ACHN (cell line): Measurements from ENCODE around the gene VAMP2.

Experiments
- DNase-seq: peaks from one replicate; pipeline ENCODE4 v3.0.0-alpha.2; 2015
- in situ Hi-C: cut with HindIII; loops from 2 replicates; pipeline ENCODE4 v1.10.0; 2017; ENCODE audit warnings: low sequenced_read_pairs, low pct_ligation_motif_present, low pct_unique_long_range_greater_than_20kb

Gene VAMP2, protein sequence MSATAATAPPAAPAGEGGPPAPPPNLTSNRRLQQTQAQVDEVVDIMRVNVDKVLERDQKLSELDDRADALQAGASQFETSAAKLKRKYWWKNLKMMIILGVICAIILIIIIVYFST

DNA sequence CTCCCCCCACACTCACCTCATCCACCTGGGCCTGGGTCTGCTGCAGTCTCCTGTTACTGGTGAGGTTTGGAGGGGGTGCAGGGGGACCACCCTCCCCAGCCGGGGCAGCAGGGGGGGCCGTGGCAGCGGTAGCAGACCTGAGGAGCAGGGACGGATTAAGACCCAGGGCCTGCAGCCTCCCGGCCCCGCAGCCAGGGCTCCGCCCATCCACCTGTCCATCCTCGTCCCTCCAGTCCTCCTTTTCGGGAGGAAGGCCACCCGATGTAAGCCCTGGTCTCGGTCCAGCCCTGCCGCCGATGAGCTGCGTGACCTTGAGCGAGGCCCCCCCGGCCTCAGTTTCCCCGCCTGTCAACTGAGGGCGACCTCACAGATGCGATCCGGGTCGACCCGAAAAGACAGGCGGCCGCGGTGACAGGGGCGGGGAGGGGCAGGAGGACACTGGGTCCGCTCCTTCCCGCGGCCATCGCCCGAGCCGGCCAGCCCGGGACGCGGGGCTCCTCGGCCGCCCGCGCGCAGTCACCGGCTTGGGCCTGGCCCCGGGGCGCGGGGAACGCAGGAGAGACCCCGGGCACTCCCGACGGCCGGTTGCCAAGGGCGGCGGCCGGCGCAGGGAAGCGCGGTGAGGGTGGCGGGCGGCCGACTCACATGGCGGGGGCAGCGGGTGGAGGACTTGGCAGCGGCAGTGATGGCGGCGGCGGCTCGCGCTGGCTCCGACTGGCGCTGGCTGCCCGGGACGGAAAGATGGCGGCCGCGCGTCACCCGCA is at the start of gene VAMP2:
VAMP2 (minus strand) TSS at position 716 of the 764 bp plus-strand sequence; CDS start at position 647, 69 bp downstream.
- DNase-seq: peak; percentile 78

DNA sequence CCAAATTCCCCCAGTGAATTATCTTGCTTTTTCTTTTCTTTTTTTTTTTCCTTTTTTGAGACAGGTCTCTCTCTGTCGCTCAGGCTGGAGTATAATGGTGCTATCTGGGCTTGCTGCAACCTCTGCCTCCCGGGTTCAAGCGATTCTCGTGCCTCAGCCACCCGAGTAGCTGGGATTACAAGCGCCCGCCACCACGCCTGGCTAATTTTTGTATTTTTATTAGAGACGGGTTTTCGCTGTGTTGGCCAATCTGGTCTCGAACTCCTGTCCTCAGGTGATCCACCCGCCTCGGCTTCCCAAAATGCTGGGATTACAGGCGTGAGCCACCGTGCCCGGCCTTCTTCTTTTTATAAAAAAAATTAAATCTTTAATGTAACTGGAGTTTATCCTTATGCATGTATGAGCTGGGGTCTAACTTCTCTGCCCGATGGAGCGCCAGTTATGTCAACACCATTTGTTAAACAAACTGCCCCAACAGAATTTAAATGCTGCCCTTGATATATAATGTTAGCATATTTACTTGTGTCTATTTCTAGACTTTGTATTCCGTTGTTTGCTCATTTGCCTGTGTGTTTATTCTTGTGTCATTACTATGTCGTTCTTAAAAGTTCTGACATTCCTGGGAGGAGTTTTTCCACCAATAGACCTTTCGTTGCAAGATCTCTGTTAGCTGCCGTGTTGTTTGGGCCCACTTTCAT is 48.2 kb upstream of the VAMP2 start:
- in situ Hi-C loops: no loop called here
- DNase-seq: peak; percentile 22

More for the DNA sequence above, at the start of gene VAMP2:
- in situ Hi-C loops: no loop called here

DNA sequence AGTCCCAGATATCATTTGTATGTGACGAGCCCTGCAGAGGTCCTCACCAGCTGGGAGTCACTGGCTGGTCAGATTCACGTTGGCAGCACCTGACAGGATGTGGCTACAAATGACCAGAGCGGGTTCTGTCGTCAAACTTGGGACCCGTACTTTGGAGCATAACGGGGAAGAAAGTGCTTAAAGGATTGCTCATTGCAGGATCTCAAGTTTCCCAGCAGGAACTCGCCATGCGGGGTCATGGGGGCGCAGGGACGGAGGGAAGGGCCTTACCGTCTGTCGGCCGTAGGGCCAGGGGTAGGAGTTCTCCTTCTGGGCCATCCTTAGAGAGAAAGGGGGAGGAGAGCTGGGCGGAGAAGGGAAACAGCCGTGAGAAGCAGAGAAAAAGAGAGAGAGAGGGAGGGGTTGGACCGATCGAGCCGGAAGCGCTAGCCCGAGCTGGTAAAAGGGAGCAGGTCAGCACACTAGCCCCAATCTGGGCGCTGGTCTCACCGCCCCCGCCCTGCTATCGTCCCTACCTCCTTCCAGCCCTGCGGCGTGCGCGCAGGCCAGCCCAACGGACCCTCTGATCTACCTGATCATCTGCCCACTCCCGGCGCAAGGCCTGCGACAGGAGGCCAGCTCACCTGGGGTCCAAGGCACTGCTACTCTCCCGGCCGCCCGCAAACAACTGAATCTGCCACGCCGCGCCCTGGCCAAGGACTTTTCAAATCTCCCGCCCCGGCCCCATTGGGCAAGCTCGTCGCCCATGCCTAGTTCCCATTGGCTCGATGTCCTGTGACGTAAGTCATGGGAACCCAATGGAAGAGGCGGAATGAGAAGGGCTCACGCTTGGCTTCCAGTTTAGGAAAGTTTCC is 47.4 kb upstream of the VAMP2 start, which contains the start of gene AURKB:
AURKB (minus strand) TSS at position 669 of the 854 bp plus-strand sequence; CDS start at position 318, 351 bp downstream.
- in situ Hi-C loops: no loop called here
- peak; percentile 98 for DNase-seq

DNA sequence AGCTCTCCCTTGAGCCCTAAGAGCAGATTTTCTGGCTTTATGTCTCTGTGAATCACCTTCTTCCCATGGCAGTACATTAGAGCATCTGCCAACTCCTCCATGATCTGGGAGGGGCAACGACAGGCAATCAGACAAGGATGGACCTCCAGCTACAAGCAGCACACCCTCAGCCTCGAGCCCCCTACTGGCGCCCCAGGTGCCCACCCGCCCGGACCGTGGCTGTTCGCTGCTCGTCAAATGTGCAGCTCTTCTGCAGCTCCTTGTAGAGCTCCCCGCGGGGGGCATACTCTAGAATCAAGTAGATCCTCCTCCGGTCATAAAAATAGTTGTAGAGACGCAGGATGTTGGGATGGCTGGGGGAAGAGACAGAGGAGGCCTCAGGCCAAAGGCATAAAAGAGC is 43.8 kb upstream of the VAMP2 start:
- in situ Hi-C loops: no loop called here
- no peak for DNase-seq

DNA sequence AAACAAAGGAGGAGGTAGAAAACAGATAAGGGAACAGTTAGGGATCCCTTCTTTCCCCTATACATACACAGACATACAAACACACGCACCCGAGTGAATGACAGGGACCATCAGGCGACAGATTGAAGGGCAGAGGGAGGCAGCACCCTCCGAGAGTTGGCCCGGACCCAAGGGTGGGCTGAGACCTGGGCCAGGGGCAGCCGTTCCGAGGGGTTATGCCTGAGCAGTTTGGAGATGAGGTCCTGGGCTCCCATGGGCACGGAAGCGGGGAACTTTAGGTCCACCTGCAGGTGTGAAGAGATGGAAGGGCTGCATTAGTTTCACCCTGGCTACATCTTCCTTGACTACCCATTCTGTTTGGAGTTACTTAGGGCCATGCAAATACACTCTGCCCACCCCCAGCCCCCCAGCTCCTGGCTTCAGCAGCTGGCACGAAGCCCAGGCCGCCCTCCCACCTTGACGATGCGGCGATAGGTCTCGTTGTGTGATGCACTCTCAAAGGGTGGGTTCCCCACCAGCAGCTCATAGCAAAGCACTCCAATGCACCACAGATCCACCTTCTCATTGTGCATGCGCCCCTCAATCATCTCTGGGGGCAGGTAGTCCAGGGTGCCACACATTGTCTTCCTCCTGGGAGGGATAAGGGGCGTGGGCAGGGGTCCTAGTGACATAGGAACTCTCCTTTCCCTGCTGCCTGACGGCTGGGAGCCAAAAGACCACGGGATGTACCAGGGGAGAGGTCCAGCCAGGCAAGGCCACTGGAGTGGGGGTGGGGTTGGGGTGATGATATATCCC is 42.2 kb upstream of the VAMP2 start:
- DNase-seq: no peak
- in situ Hi-C loops: no loop called here

DNA sequence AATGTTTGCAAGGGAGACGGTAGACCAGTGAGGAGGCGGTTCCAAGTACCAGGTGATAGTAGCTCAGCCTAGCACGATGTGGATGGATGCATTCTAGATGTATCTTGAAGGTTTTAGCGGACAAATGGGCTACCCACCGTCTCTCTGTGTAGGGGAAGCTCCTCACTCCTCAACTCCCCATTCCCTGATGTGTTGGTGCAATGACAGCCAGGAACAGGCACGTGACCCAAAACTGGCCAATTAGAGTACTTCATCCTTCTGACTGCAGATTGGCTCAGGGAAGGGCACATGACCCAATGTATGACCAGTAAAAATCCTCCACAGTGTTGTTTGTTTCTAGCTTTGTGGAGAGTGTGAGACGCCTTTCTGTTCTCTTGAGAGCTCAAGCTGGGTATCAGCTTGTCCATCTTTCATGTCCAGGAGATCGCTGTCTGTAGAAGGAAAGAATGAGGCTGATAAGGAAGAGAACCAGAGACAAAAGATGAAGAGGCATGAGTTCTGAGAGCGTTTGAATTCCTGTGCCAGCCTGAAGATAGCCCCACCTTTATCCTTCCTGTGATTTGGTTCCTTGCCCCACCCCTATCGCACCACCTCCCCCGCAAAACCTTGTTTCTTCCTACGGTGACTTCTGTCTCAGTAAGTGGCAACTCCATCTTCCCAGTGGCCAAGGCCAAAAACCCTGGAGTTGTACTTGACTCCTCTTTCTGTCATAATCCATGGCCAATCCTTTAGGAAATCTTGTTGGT is 29.5 kb upstream of the VAMP2 start:
- in situ Hi-C loops: no loop called here
- DNase-seq: peak; percentile 97

DNA sequence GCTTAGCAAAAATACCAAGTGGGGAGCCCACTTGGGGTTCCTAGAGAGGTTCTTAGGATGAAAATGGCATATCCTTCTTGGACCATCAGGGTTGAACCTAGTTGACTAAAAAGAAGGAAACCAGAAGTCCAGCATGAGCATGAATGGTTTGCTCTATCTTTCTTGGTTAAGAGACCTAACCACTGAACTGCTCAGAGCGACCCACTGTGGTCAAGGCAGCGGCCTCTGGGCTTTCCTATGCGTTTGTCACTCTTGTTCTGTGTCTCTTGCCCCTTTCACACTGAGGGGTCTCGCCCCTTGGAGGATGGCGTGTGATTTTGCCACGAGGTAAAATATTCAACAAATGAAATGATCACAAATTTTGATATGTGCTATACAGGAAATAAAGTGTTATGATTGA is 27.8 kb upstream of the VAMP2 start:
- in situ Hi-C loops: no loop called here
- DNase-seq: no peak

DNA sequence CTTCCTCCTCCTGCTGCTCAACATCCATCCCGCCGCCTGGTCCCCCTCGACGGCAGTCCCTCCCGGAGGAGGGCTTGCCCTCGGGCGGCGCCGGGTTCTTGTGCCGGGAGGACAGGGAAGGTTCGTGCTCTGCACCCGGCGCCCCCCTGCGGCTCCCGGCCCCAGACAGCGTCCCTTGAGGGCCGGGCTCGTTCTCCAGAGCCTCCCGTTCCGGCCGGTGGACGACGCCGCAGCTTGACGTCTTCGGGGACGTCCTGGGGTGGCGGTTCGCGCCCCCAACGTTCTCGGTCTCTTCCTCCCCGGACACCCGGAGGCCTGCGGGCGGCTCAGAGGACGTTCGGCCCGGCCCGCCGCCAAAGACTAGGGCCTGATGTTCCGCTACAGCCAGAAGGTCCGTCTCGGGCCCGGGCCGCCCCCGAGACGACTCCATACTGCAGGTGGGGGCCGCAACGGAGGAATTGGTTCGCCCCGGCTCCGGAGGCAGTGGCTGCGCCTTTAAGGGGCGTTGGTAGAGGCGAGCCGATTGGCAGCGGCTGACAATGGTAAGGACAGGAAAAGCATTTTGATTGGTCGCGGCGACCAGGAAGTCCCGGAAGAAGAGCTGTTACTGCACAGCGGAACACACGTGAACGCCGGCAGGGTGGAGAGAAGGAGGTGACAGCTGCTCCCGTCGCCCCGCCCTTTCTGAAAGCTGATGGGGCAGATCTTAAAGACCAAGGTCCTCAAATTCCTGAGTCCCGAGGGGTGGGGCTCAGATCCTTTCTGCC is 27.1 kb upstream of the VAMP2 start, which contains the start of gene BORCS6:
BORCS6 (minus strand) TSS at position 470 of the 767 bp plus-strand sequence; CDS start at position 430, 40 bp downstream.
- in situ Hi-C loops: no loop called here

DNA sequence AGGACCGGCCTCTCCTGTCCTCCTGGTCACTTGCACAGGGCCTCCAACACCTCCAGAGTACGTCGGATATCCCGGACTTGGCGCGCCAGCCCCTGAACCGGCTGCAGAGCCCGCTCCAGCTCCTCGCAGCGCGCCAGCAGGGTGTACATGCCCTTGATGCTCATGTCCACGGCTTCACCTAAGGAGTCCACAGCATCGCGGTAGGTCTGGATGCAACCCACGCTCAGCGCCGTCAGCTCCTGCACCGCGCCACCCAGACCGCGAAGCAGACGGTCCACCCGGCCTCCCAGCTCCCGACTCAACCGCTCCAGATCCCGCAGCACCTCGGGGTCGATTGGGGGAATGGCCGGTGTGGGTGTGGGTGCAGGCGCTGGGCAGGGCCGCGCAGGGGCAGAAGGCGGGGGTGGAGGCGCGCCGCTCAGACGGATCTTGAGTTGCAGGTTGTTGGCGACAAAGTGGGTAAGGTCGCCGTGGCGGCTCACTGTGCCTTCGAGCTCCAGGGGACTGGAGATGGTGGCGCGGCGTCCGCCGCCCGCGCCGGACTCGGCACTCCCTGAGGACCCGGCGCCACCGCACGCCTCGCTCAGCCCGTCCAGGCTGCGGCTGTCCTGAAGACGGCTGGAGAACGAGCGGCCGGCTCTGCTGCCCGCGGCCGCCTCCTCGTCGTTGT is 26.4 kb upstream of the VAMP2 start:
- no peak for DNase-seq
- in situ Hi-C loops: no loop called here

More for the DNA sequence above, 27.1 kb upstream of the VAMP2 start, which contains the start of gene BORCS6:
- peak; percentile 99 for DNase-seq

DNA sequence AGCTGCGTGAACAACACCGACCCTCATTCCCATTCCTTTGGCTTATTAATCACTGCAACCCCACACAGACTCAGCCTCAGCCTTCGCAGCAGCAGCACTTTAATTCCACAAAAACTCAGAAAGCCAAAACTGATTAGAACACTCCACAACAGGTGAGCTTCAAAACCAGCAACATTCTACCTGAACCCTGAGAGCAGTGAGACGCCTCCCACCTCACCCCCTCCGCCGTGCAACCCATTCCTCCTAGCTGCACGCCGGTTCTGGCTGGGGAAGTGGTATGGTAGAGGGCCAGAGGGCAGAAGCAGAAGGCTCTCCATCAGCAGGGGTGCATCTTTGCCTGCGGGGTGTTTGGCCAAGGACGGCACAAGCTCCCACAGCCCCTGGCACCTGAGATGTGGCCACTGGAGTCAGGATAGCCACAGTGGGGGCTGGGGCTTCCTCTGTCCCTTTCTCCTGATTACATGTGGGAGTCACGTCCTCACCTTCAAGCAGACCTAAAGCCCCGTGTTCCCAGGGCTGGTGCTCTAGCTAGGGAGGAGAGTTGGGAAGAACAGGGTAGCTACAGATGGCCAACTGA is 25.6 kb upstream of the VAMP2 start:
- in situ Hi-C loops: no loop called here
- no peak for DNase-seq

DNA sequence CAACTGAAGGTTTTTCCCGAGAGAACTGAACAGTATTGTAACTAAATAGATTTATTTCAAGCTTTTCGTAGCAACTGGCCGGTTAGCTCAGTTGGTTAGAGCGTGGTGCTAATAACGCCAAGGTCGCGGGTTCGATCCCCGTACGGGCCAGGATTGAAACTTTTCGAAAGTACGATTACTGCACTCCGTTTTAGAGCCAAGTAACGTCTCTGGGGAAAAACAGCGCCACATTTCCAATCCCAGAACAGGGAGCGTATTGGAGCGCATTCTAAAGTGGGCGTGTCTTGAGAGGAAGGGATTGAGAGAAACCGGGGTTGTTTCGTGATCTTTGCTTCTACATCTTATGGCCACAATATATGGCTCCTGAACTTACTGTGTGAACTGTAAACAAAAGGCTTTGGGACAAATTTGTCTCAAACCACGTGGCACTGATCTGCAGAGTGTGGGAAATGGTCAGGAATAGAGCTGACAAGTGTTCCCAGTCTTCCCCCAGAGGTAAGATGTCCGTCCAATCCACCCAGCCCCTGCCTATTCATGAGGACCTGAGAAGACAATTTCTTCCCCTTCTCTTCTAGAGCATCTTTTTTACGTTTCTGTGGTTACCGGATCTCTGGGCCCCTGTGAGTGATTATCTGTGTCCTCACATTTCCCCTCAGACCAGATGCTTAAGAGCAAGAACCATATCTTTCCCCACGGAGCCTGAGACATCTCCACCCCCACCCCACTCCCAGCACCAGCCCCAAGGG is 24.9 kb upstream of the VAMP2 start:
- peak; percentile 99 for DNase-seq
- in situ Hi-C loops: no loop called here

DNA sequence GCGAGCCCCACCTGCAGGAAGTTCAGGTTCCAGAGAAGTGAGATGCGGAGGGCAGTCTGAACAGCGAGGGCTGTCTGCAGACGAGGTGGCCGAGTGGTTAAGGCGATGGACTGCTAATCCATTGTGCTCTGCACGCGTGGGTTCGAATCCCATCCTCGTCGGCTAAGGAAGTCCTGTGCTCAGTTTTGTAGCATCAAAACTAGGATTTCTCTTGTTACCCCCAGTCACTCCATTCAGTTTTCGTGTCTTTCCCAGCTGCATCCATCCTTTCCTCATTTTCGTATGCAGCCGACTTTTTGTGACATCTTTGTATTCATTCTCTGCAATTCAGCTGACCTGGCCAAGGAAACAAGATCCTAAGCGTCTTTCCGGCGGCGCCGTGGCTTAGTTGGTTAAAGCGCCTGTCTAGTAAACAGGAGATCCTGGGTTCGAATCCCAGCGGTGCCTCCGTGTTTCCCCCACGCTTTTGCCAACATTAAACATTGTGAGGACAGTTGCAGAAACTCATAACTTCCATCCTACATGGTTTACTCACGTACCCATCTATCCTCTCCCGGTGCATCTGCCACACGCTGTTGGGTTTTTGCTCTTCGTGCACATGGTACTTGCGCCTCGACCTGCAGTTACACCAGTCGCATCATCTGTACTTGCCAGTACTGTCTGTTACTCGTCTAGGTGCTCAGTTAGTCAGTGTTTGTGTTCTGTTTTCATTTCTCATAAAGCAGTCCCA is 24.2 kb upstream of the VAMP2 start:
- in situ Hi-C loops: no loop called here
- peak; percentile 96 for DNase-seq

DNA sequence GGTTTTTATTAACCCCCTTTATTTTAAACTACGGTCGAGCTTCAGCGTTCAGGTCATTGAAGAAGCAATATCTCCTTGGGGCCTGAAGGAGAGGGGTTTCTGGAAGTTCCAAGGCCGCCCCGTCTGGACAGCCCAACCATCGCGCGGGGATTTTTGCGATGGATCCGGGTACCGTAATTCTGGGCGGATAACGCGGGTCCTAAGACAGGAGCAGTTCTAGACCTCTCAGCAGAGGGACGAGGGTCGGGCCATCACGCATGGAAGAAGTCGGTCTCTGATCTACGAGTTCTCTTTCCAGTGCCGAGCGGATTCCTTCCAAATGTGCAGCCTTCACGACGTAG is 23.7 kb upstream of the VAMP2 start:
- in situ Hi-C loops: no loop called here
- no peak for DNase-seq

DNA sequence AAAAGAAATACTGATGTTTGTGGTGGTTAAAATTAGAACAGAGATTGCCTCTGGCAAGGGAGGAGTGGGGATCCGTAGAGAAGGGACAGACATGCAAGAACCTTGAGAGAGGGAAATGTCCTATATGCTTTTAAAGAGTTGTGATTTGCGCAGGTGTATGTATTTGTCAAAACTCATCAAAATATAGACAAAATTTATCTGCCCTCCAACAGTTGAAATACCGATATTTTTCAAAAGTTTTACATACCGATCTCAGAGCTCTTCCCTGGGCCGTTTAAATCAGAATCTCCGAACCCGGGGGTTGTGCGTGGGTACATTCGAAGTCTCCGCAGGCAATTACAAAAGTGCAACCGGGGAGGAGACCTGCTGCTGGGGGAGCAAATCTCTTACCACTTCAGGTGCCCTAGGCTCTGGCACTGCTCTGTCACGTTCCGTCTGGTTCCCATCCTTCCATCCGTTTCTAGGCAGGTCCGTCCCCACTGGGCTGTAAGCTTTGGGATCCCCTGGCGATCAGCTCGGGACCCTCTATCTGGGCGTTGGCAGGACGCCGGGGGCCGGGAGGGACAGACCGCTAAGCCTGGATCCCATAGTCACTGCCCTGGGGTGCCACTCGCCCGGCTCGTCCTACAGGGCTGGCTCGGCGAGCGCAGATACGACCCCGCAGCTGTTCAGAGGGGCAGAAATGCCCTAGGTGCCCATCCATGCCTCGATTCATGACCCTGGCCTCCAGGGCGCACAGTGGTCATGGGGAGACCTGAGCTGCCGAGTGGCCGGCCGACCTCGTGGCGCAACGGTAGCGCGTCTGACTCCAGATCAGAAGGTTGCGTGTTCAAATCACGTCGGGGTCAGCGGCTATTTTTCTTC is 23.1 kb upstream of the VAMP2 start:
- in situ Hi-C loops: no loop called here
- DNase-seq: peak; percentile 74
